Fibroblast of the aortic adventitia (primary cell): ENCODE measurements around the gene NOD2. TPM values are rescaled to one million over a fixed set of nuclear protein-coding genes. Genes with fewer than 3 reads are reported as not detected.

ENCODE experiments used
- DNase-seq: peaks from one replicate; pipeline ENCODE4 v3.0.0-alpha.2; 2010; ENCODE audit warnings: low read depth
- H3K4me3 ChIP-seq: 2 replicates; pipeline ENCODE4 v1.5.1; 2011; ENCODE audit warnings: low read depth, mild to moderate bottlenecking, control low read depth, low read length, moderate library complexity
- CTCF ChIP-seq: IDR thresholded peaks from 2 replicates; pipeline ENCODE4 v1.5.1; 2011; ENCODE audit warnings: mild to moderate bottlenecking, low read length, control low read depth, inconsistent platforms; ENCODE audit not compliant: insufficient read depth
- total RNA-seq: library from RNA; depleted of rRNA; stranded (reverse); fragments of >200 nt; gene quantifications from 2 replicates; pipeline ENCODE4 v1.2.3, GENCODE V29; 2012; ENCODE audit warnings: low replicate concordance

NOD2 gene
- total RNA-seq, 1 donor, result not detected

GRCh38 chr16:50670476-50670875 is 22.9 kb upstream of the NOD2 start:
- no peak overlapping the region for H3K4me3 ChIP-seq
- no peak for DNase-seq
- TF ChIP-seq CTCF, result no peak

- TF ChIP-seq CTCF, result peak; percentile 46
- H3K4me3 ChIP-seq, result no peak overlapping the region
- DNase-seq, result peak; percentile 32
Observed at GRCh38 chr16:50671644-50672260, 21.7 kb upstream of the NOD2 start.

- TF ChIP-seq CTCF, result no peak
- no peak overlapping the region for H3K4me3 ChIP-seq
- DNase-seq, result no peak
Observed at GRCh38 chr16:50673496-50674275, 19.7 kb upstream of the NOD2 start.

- DNase-seq, result no peak
- TF ChIP-seq CTCF, result no peak
- no peak overlapping the region for H3K4me3 ChIP-seq
Observed at GRCh38 chr16:50674831-50675230, 18.6 kb upstream of the NOD2 start.

GRCh38 chr16:50675686-50676610 is 17.5 kb upstream of the NOD2 start:
- no peak for TF ChIP-seq CTCF
- DNase-seq, result no peak
- no peak overlapping the region for H3K4me3 ChIP-seq

GRCh38 chr16:50676684-50677225 is 16.7 kb upstream of the NOD2 start:
- no peak overlapping the region for H3K4me3 ChIP-seq
- TF ChIP-seq CTCF, result no peak
- DNase-seq, result no peak
